ENCODE data around the gene CHP1.
A peak's percentile ranks its signal among the peaks of the same experiment; 100 is the strongest.
"Not testable (repeated sequence)": the region's sequence is repeated elsewhere in the genome, so short reads cannot be mapped to it uniquely, and the experiment has no call there.

The CHP1 gene

DNA sequence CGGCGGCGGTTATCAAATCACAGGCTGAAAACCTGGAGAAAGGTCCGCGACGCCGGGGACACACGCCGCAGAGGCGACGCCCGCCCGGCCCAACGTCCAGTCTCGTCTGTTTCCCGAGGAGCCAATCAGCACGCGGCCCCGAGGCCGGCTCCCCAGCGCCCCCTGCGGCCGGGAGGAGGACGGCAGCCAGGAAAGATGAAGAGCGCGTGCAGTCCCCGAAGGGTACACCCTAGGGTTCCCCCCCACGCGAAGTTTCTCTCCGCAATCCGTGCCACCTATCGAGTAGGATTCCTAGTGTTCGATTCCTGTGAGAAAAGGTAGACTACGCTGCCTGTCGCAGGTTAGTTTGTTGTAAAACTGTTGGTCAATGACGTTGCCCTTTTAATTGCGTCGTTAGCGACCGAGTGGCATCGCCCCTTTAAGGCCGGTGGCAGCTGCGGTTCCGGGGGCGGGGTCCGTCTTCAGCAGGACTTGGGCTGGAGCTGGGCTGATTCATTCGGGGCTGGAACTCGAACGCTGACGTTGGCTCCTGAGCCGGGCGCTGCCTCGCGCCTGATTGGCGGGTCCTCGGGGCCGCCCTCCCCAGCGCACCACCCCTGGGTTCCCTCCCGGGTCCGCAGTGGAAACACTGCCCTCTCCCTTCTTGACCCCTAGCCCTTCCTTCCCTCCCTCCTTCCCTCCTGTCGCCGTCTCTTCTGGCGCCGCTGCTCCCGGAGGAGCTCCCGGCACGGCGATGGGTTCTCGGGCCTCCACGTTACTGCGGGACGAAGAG lies at the start of gene CHP1, which contains the start of gene EXD1:
Gene CHP1, plus strand, starts transcription at position 619 of the 772 bp plus-strand sequence. Its CDS starts 115 bp downstream, at position 734.
Gene EXD1, minus strand, starts transcription at position 108 of the 772 bp plus-strand sequence. CDS start 4,182 bp downstream, outside the sequence.
- DNase-seq, result peak; percentile 94

DNA sequence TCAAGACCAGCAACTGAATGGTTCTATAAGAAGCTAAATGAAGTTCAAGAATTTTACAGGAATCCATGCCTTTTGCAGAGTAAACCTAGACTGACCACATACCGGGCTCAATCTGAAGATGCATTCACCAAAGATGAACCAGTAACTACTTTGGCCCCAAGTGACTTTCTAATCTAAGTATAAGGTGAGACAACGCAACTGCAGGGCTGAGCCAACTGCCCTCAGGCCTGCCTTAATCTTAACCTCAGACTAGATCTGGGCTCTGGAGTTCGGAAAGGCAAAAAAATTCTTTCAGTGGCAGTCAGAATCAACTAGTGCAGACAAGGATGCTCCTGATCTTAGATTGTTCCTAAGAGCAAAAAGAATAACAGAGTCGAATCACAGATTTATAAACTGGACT lies 48.8 kb upstream of the CHP1 start:
- DNase-seq, result no peak

DNA sequence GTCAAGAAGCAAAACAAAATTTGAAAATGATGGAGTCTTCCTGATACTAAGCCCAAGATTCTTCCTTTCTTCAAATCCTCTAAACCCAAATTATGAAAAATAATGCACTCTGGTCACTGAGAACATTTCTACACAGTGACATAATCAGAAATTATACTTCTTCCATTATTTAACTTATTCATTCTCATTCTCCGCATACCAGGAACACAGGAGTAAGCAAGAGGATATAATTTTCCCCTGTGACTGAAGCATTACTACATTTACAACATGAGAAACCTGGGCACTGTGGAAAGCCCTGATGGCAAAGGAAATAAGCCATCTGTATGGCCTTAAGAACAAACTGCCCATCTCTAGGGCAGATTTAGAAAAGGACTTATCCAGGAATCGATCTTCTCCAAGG lies 47.5 kb upstream of the CHP1 start:
- DNase-seq, result no peak

DNA sequence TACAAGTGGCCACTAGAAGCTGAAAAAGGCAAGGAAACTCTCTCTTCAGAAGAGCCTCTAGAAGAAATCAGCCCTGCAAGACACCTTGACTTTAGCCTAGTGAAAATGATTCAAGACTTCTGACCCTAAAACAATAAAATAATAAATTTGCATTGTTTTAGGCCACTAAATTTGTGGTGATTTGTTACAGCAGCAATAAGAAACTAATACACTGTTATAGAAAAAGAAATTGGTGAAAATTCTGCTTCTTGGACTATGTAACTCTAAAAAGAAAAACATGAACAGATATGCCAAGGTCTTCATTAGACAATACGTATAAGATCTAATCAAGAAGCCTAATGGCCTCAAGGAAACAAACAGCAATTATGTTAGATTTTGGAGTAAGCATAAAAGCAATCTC lies 36.6 kb upstream of the CHP1 start:
- no peak for DNase-seq

DNA sequence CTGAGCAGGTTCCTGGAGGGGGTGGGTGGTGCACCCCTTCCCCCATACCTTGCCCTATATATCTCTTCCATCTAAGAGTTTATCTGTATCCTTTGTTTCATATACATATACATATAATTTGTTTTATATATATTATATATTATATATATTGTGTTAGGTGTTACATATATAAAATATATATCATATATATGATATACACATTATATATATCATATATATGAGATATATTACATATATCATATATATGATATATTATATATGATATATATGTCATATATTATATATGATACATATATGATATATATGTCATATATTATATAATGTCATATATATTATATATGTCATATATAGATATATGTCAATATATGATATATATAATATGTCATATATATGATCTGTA lies 31.6 kb upstream of the CHP1 start:
- DNase-seq, result no peak

DNA sequence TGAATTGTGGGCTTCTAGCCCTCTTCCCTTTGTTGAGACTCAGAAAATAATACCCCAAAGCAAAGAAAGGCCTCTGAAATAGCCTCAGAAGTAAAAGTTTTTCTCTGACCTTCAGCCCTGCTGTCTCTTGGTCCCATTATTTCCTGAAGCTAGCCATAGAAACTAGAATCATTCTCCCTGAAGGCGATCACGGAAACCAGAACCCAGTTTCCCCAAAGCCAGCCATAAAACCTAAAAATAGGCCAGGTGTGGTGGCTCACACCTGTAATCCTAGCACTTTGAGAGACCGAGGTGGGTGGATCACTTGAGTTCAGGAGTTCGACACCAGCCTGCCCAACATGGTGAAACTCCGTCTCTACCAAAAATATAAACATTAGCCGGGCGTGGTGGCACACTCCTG lies 27.7 kb upstream of the CHP1 start:
- no peak for DNase-seq

DNA sequence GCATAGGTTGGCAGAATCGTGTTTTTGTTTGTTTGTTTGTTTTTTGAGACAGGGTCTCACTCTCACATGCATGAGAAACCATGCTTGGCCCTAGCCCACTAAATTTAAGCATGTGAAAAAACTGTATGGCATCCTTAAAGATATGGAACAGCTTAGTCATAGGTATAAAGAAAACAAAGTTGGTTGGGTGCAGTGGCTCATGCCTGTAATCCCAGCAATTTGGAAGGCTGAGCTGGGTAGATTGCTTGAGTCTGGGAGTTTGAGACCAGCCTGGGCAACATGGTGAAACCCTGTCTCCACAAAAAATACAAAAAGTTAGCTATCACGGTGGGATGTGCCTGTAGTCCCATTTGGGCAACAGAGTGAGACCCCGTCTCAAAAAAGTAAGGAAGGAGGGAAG lies 25.8 kb upstream of the CHP1 start:
- no peak for DNase-seq

DNA sequence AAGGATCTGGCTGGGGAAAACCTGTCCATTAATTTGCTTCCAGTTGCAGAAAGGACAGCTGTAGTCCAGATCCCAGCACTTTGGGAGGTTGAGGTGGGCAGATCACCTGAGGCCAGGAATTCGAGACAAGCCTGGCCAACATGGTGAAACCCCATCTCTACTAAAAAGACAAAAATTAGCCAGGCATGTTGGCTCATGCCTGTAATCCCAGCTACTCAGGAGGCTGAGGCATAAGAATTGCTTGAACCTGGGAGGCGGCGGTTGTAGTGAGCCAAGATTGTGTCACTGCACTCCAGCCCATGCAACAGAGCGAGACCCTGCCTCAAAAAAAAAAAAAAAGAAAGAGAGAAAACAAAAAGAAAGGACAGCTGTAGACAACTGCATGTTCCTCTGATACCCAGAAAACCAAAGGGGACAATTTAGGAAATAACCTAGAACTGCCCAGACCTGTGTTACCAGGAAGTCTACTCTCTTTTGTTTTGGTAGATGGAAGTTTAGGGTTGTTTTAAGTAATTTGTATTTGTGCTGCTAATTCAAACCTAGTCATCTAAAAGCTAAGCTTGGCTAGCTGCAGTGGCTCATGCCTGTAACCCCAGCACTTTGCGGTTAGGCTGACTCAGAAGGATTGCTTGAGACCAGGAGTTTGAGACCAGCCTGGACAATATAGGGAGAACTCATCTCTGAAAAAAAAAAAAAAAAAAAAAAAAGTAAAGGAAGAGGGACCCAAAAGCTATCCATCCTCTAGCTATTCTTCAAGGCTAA lies 23.2 kb upstream of the CHP1 start:
- DNase-seq, result no peak

DNA sequence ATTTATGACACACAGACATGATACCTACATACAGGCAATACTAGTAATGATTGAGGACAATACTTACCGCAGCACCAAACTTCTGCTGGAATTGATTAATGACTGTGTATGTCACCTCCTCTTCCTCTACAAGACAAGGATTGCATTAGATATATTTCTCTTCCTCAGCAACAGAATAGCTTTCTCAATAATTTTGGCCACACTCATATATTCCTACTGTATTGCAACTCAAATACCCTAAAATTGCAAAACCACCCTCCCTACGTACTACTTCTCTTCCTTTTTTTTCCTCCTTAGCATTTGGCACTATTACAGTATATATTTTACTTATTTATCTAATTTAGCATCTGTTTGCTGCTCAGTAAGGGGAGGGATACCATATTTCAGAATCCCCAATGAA lies 15.4 kb upstream of the CHP1 start:
- no peak for DNase-seq

DNA sequence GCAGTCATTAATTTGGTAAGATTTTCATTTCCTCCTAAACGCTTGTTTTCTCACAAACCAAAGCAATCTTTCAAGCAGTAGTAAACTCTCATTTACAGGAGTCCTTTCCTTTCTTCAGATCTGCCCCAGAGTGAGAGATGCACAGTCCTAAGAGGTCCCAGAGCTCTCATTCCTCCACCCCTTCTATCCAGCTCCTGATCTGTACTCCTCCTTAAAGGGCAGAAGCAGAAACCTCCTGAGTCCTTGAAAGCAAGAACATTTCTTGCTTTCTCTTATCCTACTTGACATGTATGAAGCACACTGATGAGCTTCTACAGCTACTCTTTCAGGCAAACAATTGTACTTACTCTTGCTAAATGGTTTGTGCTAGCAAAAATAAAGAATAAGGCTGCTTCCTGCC lies 12.2 kb upstream of the CHP1 start:
- DNase-seq, result no peak

DNA sequence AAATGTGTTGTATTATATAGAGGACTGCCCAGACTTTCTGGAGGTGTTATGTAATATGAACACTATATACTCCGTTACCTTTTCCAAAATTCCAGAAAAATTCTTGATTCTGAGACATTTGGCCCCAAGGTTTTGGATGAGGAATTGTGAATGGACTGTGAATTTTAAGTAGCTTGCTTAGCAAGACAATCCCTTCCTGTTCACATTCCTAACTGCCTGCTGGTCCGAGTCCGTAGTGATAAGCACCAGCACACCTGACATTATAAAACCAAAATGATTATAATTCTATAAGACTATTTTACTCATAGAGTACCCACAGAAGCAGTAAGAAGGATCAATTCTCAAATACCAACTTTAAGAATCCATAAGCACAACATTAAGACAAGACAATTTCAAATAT lies 11.7 kb upstream of the CHP1 start:
- no peak for DNase-seq

DNA sequence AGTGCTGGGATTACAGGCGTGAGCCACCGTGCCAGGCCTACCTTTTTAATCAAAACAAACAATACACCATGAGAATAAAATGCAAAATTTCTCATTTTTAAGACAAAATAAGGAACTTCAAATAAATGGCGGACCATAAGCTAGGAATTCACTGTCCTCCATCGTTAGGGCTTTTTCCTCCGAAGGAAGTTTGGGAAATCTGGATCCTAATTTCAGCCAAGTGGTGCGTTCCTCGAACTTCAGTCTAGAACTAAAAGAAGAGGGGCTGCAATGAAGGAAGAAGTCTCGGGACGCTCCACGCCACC lies 771 bp upstream of the CHP1 start:
- DNase-seq, result no peak

DNA sequence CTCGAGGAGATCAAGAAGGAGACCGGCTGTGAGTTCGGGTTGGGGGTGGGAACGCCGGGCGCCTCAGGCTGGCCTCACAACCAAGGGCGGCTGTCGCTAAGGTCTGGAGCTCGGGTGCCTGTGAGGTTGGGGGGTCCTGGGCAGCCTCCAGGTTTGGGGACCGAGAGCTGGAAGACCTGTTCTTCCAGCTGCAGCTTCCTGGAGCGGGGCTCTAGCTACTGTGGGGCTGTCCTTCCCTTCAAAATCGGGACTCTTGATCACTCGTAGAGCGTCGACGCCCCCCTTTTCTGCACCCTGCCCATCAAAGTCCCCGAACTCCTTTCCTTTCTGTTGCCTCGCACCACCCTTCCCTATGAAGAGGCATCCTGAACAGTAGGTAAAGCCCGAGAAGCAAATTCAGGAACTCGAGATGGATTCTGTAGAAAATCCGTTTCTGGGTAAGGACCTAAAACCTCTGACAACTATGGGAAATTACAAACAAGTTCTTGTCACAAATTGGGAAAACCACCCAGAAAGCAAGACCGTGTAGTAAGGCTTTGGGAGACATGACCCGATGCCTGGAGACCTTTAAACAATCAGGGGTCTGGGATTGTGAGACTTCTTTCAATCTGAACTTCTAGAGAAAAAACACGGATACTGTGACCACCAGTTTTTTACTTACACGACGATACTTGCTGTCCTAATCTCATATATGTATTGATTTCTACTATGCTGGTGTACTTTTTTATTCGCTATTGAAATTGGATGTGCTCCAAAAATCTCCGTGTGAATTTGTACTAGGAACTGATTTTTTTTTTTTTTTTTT lies 556 bp downstream of the CHP1 start:
- DNase-seq, result no peak

DNA sequence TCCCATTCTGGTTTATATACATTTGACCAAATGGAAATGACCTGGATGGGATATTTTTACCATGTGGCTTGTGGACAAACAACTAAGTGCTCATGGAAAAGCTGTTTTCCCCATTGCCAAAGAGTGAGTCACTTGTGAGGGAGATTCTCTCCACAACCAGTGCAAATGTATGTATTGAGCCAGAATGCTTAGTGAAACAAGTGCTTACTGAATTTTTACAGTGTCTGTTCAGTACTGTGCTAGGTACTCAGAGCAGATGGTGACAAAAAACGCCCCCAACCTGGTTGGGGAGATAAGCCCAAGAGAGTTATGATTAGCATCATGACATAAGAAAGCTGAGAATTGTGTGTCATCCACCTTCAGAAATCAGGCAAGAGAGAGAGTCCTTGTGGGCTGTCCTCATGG lies 2.3 kb downstream of the CHP1 start:
- DNase-seq, result no peak

DNA sequence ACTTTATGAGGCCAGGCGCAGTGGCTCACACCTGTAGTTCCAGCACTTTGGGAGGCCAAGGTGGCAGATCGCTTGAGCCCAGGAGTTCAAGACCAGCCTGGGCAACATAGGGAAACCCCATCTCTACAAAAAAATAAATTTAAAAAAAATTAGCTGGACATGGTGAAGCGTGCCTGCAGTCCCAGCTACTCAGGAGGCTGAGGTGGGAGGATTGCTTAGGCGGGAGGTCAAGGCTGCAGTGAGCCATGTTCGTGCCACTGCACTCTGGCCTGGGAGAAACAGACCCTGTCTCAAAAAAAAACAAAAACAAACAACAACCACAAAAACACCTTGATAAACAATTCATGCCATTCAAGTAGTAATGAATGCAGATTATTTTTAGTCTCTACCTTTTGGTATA lies 4.2 kb downstream of the CHP1 start:
- DNase-seq, result not testable (repeated sequence)

DNA sequence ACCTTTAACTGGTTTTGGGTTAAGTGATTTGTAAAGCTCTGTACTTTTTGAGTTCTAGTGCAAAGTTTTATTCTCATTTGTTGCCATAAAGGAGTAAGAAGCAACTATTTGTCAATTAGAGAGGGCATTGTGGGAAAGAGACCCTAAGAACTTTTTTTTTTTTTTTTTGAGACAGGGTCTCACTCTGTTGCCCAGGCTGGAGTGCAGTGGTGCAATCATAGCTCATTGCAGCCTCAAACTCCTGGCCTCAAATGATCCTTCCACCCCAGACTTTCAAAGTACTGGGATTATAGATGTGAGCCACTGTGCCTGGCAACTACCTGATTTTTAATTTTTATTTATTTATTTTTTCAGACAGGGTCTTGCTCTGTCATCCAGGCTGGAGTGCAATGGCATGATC lies 4.9 kb downstream of the CHP1 start:
- DNase-seq, result no peak

DNA sequence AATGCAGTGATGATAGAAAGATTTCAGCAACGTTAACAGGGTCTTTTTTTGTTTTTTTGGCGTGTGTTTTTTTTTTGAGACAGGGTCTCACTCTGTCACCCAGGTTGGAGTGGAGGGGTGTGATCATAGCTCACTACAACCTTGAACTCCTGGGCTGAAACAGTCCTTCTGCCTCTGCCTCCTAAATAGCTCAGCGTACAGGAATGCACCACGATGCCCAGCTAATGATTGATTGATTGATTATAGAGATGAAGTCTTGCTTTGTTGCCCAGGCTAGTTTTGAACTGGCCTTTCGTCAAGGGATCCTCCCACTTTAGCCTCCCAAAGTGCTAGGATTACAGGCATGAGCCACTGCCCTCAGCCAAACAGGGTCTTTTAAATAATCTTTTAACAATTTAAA lies 7.0 kb downstream of the CHP1 start:
- DNase-seq, result no peak

DNA sequence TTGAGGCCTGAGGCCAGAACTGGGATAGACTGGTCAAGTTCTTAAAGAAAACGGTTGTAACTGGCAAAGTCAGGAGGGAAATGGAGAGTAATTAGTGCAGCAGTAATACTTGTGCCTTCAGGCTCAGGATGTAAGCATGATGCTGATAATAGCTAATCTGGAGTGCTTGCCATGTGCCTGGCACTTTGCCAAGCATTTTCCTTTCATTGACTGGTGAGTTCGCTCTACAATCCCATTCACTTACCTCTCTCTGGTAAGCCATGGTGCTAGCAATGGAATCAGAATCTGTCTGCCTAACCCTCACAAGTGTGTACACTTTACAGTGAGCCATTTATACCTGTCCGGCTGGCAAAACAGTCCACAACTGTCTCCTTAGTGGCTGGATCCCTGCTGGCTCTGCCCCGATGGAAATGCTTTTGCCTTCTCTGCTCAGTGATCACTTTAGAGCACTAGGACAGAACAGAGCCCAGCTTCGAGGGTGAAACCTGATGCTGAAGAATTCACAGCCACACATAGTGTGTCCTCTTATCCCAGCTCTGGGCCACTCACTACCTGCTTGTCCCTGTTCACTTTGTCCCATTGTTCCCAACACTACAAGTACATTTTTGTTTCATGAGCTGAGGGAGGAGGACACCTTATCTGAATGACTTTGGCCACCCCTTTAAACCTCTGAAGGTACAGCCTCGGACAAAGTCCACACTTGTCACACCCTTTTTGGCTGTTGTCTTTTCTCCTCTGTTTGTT lies 10.3 kb downstream of the CHP1 start:
- no peak for DNase-seq

DNA sequence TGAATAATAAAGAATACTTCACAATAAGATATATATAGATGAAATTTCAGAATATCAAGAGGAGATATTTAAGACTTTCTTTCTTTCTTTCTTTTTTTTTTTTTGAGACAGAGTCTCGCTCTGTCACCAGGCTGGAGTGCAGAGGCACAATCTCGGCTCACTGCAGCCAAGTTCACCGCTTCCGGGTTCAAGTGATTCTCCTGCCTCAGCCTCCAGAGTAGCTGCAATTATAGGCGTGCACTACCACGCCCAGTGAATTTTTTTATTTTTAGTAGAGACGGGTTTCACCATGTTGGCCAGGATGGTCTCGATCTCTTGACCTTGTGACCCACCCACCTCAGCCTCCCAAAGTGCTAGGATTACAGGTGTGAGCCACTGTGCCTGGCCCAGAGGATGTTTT lies 19.7 kb downstream of the CHP1 start:
- DNase-seq, result not testable (repeated sequence)

DNA sequence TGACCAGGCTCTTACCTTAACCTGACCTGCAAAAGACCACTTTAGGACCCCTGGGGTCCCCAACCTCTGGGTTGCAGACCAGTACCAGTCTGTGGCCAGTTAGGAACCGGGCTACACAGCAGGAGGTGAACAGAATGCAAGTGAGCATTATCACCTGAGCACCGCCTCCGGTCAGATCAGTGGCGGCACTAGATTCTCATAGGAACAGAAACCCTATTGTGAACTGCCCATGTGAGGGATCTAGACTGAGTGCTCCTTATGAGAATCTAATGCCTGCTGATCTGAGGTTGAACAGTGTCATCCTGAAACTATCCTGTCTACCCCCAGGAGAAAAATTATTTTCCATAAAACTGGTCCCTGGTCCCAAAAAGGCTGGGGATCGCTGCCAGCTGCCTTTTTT lies 20.3 kb downstream of the CHP1 start:
- no peak for DNase-seq

DNA sequence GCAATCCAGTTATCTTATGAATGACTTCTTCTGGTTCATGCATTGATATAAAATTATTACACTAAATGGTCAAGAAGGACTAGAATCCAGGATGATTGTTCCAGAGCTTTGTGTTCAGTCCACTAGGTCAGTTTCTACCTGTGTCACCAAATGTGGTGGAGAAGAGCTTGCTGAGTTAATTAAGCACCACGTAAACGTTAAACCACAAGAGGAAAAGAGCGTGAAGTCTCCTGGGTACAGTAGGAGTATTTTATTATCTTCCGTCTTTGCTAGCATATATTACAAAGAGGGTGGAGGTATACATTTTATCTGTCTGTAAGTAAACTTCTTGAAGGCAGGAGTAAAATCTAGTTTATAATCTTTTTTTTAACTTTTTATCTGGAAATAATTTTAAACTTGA lies 23.5 kb downstream of the CHP1 start:
- DNase-seq, result no peak

DNA sequence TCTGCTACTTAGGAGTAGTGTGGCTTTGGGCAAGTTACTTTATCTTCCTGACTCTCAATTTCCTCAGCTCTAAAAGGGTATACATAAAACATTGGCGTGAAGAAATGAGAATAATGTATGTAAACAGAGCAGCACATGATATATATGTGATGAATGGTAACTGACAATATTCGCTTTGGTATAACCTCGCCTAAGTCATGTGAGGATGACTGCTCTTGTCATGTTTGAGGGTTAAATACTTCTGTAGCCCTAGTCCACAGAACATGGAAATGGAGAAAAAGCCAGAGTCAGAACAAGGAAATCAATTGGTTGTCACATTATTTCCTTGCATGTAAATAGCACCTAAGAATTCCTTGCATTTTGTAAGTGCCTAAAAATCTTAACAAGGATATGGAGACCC lies 25.0 kb downstream of the CHP1 start:
- no peak for DNase-seq

DNA sequence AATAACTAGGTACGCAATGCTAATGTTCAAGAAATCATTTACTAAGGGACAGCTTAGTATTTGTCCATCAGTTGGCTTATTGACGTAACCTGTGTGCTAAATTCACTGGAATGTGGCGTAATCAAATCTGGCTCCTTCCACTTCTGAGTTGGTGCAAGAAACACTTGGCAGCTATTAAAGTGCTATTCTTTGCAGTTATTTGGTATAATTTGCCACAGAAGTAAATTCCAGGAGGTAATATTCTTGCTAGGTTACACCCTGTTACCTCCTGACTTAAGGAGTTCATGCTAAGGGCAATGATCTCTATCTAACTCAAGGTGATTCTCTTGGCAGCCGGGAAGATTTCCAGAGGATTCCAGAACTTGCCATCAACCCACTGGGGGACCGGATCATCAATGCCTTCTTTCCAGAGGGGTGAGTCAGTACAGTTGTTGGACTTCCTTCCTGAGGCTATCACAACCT lies 25.5 kb downstream of the CHP1 start:
- no peak for DNase-seq
